NCI-H526 (cell line): Measurements from ENCODE around the gene CD80.
"Not testable (repeated sequence)": the region's sequence is repeated elsewhere in the genome, so short reads cannot be mapped to it uniquely, and the experiment has no call there.

Source experiments
- DNase-seq, 2 experiments: peaks; one replicate each; lab custom pipeline; 2025; lab: John Stamatoyannopoulos, UW

The CD80 gene

GRCh38 chr3:119559441-119559963 lies at the start of gene CD80:
Gene CD80 (minus strand): TSS chr3:119559614. CDS start chr3:119557728, 1,886 bp downstream.
- peak in 1 of 2 experiments; percentile 32 for DNase-seq

- no peak for DNase-seq
Observed at GRCh38 chr3:119608405-119609000, 49.1 kb upstream of the CD80 start.

- DNase-seq = no peak
Observed at GRCh38 chr3:119604878-119605277, 45.5 kb upstream of the CD80 start.

GRCh38 chr3:119602676-119603075 lies 43.3 kb upstream of the CD80 start:
- no peak for DNase-seq

- DNase-seq = no peak
Observed at GRCh38 chr3:119601154-119601553, 41.7 kb upstream of the CD80 start.

- DNase-seq = peak in 1 of 2 experiments; percentile 19
Observed at GRCh38 chr3:119600732-119601131, 41.3 kb upstream of the CD80 start.

GRCh38 chr3:119599558-119600174 lies 40.3 kb upstream of the CD80 start:
- no peak for DNase-seq

GRCh38 chr3:119598410-119599098 lies 39.1 kb upstream of the CD80 start:
- DNase-seq = peak in 1 of 2 experiments; percentile 7

GRCh38 chr3:119597548-119598288 lies 38.3 kb upstream of the CD80 start, which contains the start of gene PLA1A:
Gene PLA1A (plus strand): TSS chr3:119597885. CDS start chr3:119597914, 29 bp downstream.
- no peak for DNase-seq

GRCh38 chr3:119596398-119596797 lies 37.0 kb upstream of the CD80 start:
- no peak for DNase-seq

GRCh38 chr3:119595639-119596334 lies 36.4 kb upstream of the CD80 start:
- DNase-seq = no peak

GRCh38 chr3:119594929-119595328 lies 35.5 kb upstream of the CD80 start:
- DNase-seq = not testable (repeated sequence)

- no peak for DNase-seq
Observed at GRCh38 chr3:119594066-119594465, 34.7 kb upstream of the CD80 start.

GRCh38 chr3:119592861-119593260 lies 33.4 kb upstream of the CD80 start:
- DNase-seq = no peak

GRCh38 chr3:119590706-119591105 lies 31.3 kb upstream of the CD80 start:
- DNase-seq = no peak

GRCh38 chr3:119589102-119589773 lies 29.8 kb upstream of the CD80 start:
- no peak for DNase-seq

- peak in 1 of 2 experiments; percentile 4 for DNase-seq
Observed at GRCh38 chr3:119588112-119588511, 28.7 kb upstream of the CD80 start.

- no peak for DNase-seq
Observed at GRCh38 chr3:119586733-119587172, 27.3 kb upstream of the CD80 start.

- no peak for DNase-seq
Observed at GRCh38 chr3:119585856-119586570, 26.6 kb upstream of the CD80 start.

GRCh38 chr3:119585208-119585607 lies 25.8 kb upstream of the CD80 start:
- no peak for DNase-seq
